Measurements from ENCODE around the gene HDAC6. TPM values are rescaled to one million over a fixed set of nuclear protein-coding genes. Genes with fewer than 3 reads are reported as not detected.

The HDAC6 gene
- total and polyA plus RNA-seq, 4 donors: 39.7 to 90.8 (median 78.4) TPM

- peaks cover 0 to 5% (median 0%) of the 10 kb centered on the region in 5 donors for H3K4me1 ChIP-seq (ENCODE audit: control insufficient read depth in 5 of 5, insufficient read depth in 5 of 5, low read length in 5 of 5)
- DNase-seq: no peak
These were observed 11.4 kb upstream of the HDAC6 start for GRCh38 chrX:48790477-48790876.

GRCh38 chrX:48791063-48791820 is 10.6 kb upstream of the HDAC6 start:
- no peak for TF ChIP-seq CTCF (IDR thresholded peaks at IDR 0.05; ENCODE audit: control extremely low read depth, extremely low read depth)
- no peak for ATAC-seq (ENCODE audit: insufficient read depth, low FRiP score)
- Histone ChIP-seq H3K27me3 (ENCODE audit: control insufficient read depth in 3 of 3, insufficient read depth in 3 of 3, low read length in 2 of 3) (no peaks in the 10 kb centered on the region), H3K9ac (ENCODE audit: insufficient read depth in 1 of 2, low read length in 2 of 2) (no peak overlapping the region), H3K9me3 (ENCODE audit: control insufficient read depth in 4 of 4, insufficient read depth in 3 of 4, low read length in 3 of 4) (peaks cover 0 to 3% (median 0%) of the 10 kb centered on the region in 4 donors), H3K4me1 (ENCODE audit: control insufficient read depth in 5 of 5, insufficient read depth in 5 of 5, low read length in 5 of 5) (peaks cover 0 to 5% (median 0%) of the 10 kb centered on the region in 5 donors), H3K4me3 (no peak overlapping the region), H3K27ac (ENCODE audit: low read depth in 1 of 2, low read length in 1 of 2) (no peak overlapping the region), H3K36me3 (ENCODE audit: control insufficient read depth in 4 of 4, insufficient read depth in 4 of 4, low read length in 4 of 4) (no peaks in the 10 kb centered on the region)
- WGBS, 2 donors: 81 to 98% methylated on average over 10 to 11 of the region's 11 CpGs
- DNase-seq: no peak

More at GRCh38 chrX:48790477-48790876, 11.4 kb upstream of the HDAC6 start:
- Histone ChIP-seq H3K9ac (ENCODE audit: insufficient read depth in 1 of 2, low read length in 2 of 2) (no peak overlapping the region), H3K27me3 (ENCODE audit: control insufficient read depth in 3 of 3, insufficient read depth in 3 of 3, low read length in 2 of 3) (no peaks in the 10 kb centered on the region), H3K27ac (ENCODE audit: low read depth in 1 of 2, low read length in 1 of 2) (no peak overlapping the region), H3K4me3 (no peak overlapping the region), H3K9me3 (ENCODE audit: control insufficient read depth in 4 of 4, insufficient read depth in 3 of 4, low read length in 3 of 4) (peaks cover 0 to 3% (median 0%) of the 10 kb centered on the region in 4 donors), H3K36me3 (ENCODE audit: control insufficient read depth in 4 of 4, insufficient read depth in 4 of 4, low read length in 4 of 4) (no peaks in the 10 kb centered on the region)
- no peak for ATAC-seq (ENCODE audit: insufficient read depth, low FRiP score)
- TF ChIP-seq CTCF (IDR thresholded peaks at IDR 0.05; ENCODE audit: control extremely low read depth, extremely low read depth): no peak
- 63% methylated on average over 5 of the region's 5 CpGs for WGBS, 2 donors

- no peak for TF ChIP-seq CTCF (IDR thresholded peaks at IDR 0.05; ENCODE audit: control extremely low read depth, extremely low read depth)
- Histone ChIP-seq H3K9ac (ENCODE audit: insufficient read depth in 1 of 2, low read length in 2 of 2) (no peak overlapping the region), H3K4me3 (no peak overlapping the region), H3K36me3 (ENCODE audit: control insufficient read depth in 4 of 4, insufficient read depth in 4 of 4, low read length in 4 of 4) (no peaks in the 10 kb centered on the region), H3K27me3 (ENCODE audit: control insufficient read depth in 3 of 3, insufficient read depth in 3 of 3, low read length in 2 of 3) (no peaks in the 10 kb centered on the region), H3K4me1 (ENCODE audit: control insufficient read depth in 5 of 5, insufficient read depth in 5 of 5, low read length in 5 of 5) (peaks cover 0 to 5% (median 0%) of the 10 kb centered on the region in 5 donors), H3K9me3 (ENCODE audit: control insufficient read depth in 4 of 4, insufficient read depth in 3 of 4, low read length in 3 of 4) (peaks cover 0 to 3% (median 0%) of the 10 kb centered on the region in 4 donors), H3K27ac (ENCODE audit: low read depth in 1 of 2, low read length in 1 of 2) (no peak overlapping the region)
- WGBS, 2 donors: 76 to 88% methylated on average over 2 to 7 of the region's 7 CpGs
- DNase-seq (no peak), ATAC-seq (ENCODE audit: insufficient read depth, low FRiP score) (no peak)
These were observed 9.6 kb upstream of the HDAC6 start for GRCh38 chrX:48792219-48792618.

Measured in lung (tissue), 12 donors.